HS-27A (cell line): ENCODE measurements around the gene PEPD.

Experiments used
- DNase-seq: peaks from one replicate; pipeline ENCODE4 v3.0.0-alpha.2; 2012; ENCODE audit warnings: low read depth, missing footprints

Gene PEPD

DNA sequence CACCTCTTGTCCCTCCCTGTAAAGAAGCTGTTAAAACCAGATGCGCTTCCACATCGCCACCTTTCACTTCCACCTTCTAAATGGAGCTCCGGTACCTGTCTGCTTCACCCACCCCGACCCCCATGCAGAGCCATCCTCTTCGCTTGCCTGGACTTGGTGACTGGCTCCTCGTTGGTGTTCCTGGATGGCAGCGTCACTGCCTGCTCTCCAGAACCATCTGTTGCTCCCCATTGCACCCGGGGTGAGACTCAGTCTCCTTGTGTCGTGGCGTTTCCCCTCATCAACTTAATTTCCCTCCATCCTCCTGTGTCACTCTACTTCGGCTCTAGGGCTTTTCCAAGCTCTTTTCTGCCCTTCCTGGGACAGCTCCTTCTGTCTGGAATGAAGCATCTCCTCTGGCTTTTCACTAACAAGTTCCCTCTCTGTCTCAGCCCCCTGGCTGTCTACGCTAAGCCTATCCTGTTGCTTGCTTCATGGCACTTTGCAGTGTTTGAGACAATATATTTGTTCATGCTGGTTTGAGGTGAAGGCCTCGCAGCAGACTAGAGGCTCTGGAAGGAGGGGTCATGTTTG, 137.8 kb downstream of the PEPD start:
- DNase-seq, result no peak

DNA sequence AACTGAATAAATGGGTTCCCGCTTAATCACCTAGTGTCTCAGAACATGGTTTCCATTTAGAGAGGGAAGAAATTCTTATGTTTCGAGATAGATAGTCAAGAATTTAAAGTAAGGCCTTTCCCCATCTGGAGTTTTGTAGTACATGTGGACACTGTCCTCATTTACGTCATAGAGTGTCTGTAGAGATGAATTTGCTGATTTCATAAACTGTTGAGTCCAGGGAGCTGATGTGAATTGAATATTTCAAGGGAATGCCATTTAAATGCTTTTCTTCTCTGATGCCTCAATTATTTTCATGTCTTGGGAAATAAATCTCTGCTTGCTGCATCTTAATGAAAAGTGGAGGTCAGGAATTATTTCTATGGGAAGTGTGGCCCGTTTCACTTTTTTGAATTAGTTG, 138.6 kb downstream of the PEPD start:
- no peak for DNase-seq

DNA sequence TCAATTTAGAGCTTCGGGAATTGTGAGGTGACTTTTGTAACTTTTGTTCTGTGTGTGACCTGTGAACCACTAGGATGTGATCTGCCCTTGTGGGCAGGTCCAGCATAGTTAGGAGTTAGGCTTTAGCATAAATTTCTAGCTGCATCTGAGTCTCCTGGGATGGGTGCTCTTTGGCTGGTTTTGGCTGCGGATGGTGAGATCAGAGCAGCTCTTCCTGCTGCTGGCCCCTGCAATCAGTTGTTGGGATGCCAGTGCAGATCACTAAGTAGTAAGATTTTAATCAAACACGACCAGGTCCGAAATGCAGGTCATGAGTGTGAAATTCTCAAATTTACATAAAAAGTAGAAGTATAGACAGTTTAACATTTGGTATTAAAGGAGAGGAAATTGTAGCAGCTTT, 139.6 kb downstream of the PEPD start:
- DNase-seq, result no peak

GRCh38 chr19:33381101-33381500, 140.5 kb downstream of the PEPD start:
- DNase-seq, result no peak

DNA sequence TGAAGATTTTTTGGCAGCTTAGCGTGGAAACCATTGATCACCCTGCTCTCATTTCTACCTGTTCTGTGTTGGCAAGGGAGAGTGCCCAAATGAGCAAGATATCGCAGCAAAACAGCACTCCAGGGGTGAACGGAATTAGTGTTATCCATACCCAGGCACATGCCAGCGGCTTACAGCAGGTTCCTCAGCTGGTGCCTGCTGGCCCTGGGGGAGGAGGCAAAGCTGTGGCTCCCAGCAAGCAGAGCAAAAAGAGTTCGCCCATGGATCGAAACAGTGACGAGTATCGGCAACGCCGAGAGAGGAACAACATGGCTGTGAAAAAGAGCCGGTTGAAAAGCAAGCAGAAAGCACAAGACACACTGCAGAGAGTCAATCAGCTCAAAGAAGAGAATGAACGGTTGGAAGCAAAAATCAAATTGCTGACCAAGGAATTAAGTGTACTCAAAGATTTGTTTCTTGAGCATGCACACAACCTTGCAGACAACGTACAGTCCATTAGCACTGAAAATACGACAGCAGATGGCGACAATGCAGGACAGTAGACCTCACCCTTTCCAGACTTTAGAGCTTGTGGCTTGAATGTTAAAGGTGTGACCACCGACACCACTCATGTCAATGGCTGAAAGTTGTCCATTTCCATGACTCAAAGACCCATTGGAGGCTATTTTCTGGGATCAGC, 142.3 kb downstream of the PEPD start:
- DNase-seq, result no peak

DNA sequence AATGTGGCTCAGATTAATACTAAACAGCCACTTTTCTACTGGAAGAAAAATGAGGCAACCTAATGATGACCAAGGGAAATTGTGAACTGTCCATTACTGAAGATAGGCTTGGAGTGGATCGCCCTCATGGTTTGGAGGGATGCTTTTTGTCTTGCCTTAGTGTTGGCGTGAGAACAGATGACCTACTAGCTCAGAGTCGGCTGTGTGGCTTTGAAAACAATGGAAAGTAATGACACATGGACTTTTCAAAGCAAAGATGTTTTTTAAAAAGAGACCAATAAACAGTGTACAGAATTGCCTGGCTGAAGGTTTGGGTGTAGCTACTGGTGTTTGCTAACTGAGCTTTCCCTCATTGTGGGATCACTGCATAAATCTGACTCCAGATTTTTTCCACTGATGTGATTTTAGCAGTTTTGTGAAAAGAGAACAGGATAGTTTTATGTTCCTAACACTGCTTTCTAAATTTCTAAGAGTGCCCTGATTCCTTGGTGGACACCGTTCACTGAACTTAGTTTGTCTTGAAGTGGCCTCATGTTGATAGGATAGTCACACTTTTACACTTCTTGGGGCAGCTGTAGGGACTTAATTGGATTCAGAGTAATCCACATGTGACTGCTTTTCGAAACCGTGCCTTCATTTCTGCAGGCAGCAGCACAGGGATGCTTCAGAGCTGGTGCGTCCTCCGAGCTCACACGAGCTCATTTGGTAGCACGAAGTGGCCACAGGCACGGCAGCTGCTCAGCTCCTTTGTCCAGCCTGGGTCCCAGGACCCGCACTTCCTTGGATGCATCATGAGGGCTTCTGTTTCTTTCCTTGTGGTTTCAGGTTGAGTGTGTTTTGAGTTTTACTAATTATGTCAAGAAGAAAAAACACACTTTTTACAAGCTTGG, 143.8 kb downstream of the PEPD start:
- DNase-seq, result no peak

- no peak for DNase-seq
Measured at GRCh38 chr19:33376941-33377557, 144.5 kb downstream of the PEPD start.

DNA sequence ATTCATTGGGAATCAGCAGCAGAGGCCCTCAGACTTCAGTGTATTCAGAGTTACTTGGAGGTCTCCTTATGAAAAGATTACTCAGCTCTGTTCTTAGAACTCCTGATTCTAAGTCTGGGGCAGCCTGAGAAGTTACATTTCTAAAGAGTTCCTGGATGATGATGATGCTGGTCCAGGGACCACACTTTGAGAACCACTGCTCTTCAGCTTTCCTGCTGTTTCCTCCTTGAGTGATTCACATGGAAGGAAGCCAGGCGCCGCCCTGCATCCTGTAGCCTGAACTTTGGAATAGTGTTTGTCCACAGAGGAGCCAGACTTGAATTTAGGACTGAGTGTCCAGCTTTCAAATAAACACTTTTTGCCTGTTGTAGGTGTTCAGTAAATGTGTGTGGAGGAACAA, 145.2 kb downstream of the PEPD start:
- DNase-seq, result peak; percentile 82

DNA sequence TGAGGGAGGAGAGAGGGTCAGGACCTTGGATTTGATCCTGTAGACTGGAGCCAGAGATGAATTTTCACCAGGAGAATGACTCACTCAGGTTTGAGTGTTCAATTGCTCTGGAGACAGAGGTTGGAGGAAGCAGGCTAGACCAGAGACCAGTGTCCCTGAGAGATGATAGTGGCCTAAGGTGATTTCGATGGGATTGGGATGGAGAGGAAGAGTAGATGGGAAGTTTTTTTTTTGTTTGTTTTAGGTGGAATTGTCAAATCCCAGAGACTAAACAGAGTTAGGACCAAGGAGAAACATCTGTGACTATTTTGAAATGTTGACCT, 145.8 kb downstream of the PEPD start:
- no peak for DNase-seq

DNA sequence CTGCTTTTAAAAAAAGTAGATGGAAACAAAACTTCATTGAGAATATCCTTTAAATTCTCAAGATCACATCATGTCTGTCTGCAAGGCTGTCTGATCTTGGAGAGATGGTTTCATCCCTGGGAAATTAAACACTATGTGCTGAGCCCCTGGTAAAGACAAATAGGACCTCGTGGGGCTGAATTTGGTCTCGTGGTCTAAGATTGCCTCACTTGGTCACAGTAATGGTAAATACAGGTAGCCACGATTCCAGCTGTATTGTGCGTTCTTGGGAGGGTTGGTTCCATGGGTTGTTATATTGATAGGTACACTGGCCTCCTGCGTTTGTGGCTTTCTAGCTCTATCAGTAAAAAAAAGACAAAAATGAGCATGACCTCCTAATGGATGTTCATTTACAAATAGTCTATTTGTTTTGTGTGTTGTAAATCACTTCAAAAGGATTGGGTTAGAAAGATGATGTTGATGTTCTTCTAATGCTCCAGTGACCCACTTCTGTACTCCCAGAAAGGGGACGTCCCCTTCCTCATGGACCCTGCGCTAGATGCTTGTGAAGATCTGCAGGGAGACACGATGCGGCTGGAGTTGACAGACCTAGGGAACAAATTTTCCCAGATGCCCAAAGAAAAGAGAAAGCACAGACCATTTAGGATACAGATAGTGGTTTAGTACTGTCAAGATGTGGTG, 146.3 kb downstream of the PEPD start:
- DNase-seq, result no peak

DNA sequence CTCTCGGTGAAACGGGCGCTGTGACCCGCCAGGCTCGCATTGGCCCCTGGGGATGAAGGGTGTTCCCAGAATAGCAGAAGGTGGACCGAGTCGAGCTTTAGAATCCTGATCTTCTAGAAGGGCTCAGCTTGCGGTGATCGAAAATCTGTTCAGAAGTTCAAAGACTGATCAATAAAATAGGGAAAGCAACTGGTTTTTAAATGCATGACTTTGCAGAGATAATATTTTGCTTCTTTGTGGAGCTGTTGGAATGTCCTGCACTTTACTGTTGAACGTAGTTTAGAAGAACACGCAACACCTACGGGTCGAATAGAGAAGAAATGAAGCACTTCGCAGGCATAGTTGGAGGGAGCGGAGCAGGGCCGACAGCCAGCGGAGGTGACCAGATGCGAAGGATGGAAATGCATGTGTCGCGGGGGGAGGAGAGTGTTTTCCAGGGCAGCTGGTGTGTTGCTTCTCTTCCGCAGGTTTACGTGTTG, 147.3 kb downstream of the PEPD start:
- peak; percentile 36 for DNase-seq

GRCh38 chr19:33373453-33374235, 147.9 kb downstream of the PEPD start, which contains the start of gene CEBPG:
Gene CEBPG (plus strand): TSS chr19:33373709. CDS start chr19:33379240, 5,531 bp downstream.
- peak; percentile 79 for DNase-seq

- no peak for DNase-seq
Measured at GRCh38 chr19:33370783-33371182, 150.8 kb downstream of the PEPD start.

- DNase-seq, result peak; percentile 26
Measured at GRCh38 chr19:33368074-33368864, 153.3 kb downstream of the PEPD start.

DNA sequence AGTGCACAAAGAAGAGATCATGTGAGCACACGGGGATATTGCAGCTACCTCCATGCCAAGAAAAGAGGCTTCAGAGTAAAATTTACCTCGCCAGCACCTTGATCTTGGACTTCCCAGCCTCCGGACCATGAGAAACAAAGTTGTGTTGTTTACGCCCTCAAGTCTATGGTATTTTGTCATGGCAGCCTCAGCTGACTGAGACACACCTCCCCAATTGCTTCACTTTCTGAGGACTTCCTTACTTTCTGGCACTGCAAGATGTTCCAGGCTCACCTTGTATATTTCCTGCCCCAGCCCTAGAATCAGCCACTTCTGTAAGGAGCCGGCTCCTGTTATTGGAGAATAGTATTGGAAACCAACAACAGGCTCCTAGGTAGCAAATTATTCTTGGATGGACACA, 154.7 kb downstream of the PEPD start:
- no peak for DNase-seq

- DNase-seq, result no peak
Measured at GRCh38 chr19:33366127-33366526, 155.5 kb downstream of the PEPD start.

- DNase-seq, result no peak
Measured at GRCh38 chr19:33365691-33366090, 155.9 kb downstream of the PEPD start.

GRCh38 chr19:33363476-33363875, 158.1 kb downstream of the PEPD start:
- DNase-seq, result no peak

GRCh38 chr19:33362508-33363228, 158.9 kb downstream of the PEPD start:
- no peak for DNase-seq

- no peak for DNase-seq
Measured at GRCh38 chr19:33359581-33359980, 162.0 kb downstream of the PEPD start.
